ENCODE results near the gene MIER3. TPM values are rescaled to one million over a fixed set of nuclear protein-coding genes. Genes with fewer than 3 reads are reported as not detected.

The MIER3 gene
- total and polyA plus RNA-seq, 9 of the 15 experiments (the other 6 are each of a cell fraction or from before 2014, with no cell fraction given), result 4.1 to 29.3 (median 13.0) TPM

- TF ChIP-seq ZBTB33 (CRISPR knock-in tag; IDR thresholded peaks at IDR 0.05), result 0 out of 2 replicates have a peak, but pooled peaks have one; percentile 8
- no peak for TF ChIP-seq ZNF277 (CRISPR knock-in tag; IDR thresholded peaks at IDR 0.05; ENCODE audit: borderline replicate concordance)
- peak; percentile 68; the same call in 1 of the 2 replicates for TF ChIP-seq SNIP1 (IDR thresholded peaks at IDR 0.05; ENCODE audit: low read depth)
- TF ChIP-seq YBX1 (IDR thresholded peaks at IDR 0.05), result no peak
- no peak for TF ChIP-seq CEBPG (CRISPR knock-in tag; IDR thresholded peaks at IDR 0.05)
- TF ChIP-seq CEBPG (tag; conservative IDR thresholded peaks at IDR 0.05 in 1 of 2, IDR thresholded peaks at IDR 0.05 in 1 of 2), result no peak
- TF ChIP-seq ZBTB2 (IDR thresholded peaks at IDR 0.05), result no peak
- TF ChIP-seq DACH1 (IDR thresholded peaks at IDR 0.05; ENCODE audit: partially characterized antibody), result no peak
- peak; percentile 70; the same call in 1 of the 2 replicates for TF ChIP-seq GABPB1 (CRISPR knock-in tag; IDR thresholded peaks at IDR 0.05)
- no peak for TF ChIP-seq SMARCB1 (IDR thresholded peaks at IDR 0.05; ENCODE audit: insufficient read length, low read depth)
- TF ChIP-seq CREB3L1 (IDR thresholded peaks at IDR 0.05; ENCODE audit: borderline replicate concordance, low read depth), result peak; percentile 33; the same call in 1 of the 2 replicates
- peak; percentile 14; the same call in 1 of the 2 replicates for TF ChIP-seq ZNF511 (CRISPR knock-in tag; IDR thresholded peaks at IDR 0.05)
- TF ChIP-seq RB1 (IDR thresholded peaks at IDR 0.05; ENCODE audit: low read depth), result peak; percentile 88
- TF ChIP-seq ZNF140 (CRISPR knock-in tag; IDR thresholded peaks at IDR 0.05), result no peak
- TF ChIP-seq EP300 (IDR thresholded peaks at IDR 0.05; ENCODE audit: low read length), result no peak
- TF ChIP-seq NFXL1 (CRISPR knock-in tag; IDR thresholded peaks at IDR 0.05), result no peak
- TF ChIP-seq GTF2B (IDR thresholded peaks at IDR 0.05; ENCODE audit: extremely low read depth, insufficient read length), result peak; percentile 53
- TF ChIP-seq ZC3H11A (IDR thresholded peaks at IDR 0.05; ENCODE audit: low read depth, low read length), result no peak
These were observed 42.4 kb downstream of the MIER3 start, which contains the start of gene SETD9 (continued) for GRCh38 chr5:56909294-56910209.
